GM23338 (cell line): ENCODE data around the gene SREK1IP1. TPM values are rescaled to one million over a fixed set of nuclear protein-coding genes. Genes with fewer than 3 reads are reported as not detected.

ENCODE experiments used
- ATAC-seq: fragments of 200-7000 bp; cut with Tn5 transposase; 3 replicates; pipeline ENCODE4 v1.9.1; 2020
- DNase-seq: peaks from one replicate; pipeline ENCODE4 v3.0.0-alpha.2; 2015; ENCODE audit warnings: low spot score
- H2AFZ ChIP-seq: fragments of 200-600 bp; sonication (generic); 2 replicates; pipeline ENCODE4 v1.8.0; 2016; ENCODE audit warnings: antibody characterized with exemption, mild to moderate bottlenecking, moderate library complexity
- H3F3A ChIP-seq: fragments of 200-600 bp; sonication (generic); replicated peaks from 2 replicates; pipeline ENCODE4 v1.8.0; 2017; ENCODE audit warnings: antibody characterized with exemption, mixed run types, low read depth
- H3K27ac ChIP-seq: fragments of 200-600 bp; sonication (generic); 2 replicates; pipeline ENCODE4 v1.6.1; 2016; ENCODE audit warnings: low read depth
- H3K27me3 ChIP-seq: fragments of 200-600 bp; sonication (generic); 2 replicates; pipeline ENCODE4 v1.8.0; 2016; ENCODE audit warnings: mild to moderate bottlenecking, mixed run types, moderate library complexity; ENCODE audit not compliant: insufficient read depth
- H3K36me3 ChIP-seq: fragments of 200-600 bp; sonication (generic); 2 replicates; pipeline ENCODE4 v1.8.0; 2016; ENCODE audit warnings: mild to moderate bottlenecking; ENCODE audit not compliant: insufficient read depth
- H3K4me1 ChIP-seq: fragments of 200-600 bp; sonication (generic); 2 replicates; pipeline ENCODE4 v1.8.0; 2016; ENCODE audit warnings: mild to moderate bottlenecking, moderate library complexity; ENCODE audit not compliant: insufficient read depth
- H3K4me2 ChIP-seq: fragments of 200-600 bp; sonication (generic); 2 replicates; pipeline ENCODE4 v1.7.1; 2017; ENCODE audit warnings: mixed run types
- H3K4me3 ChIP-seq: fragments of 200-600 bp; sonication (generic); 2 replicates; pipeline ENCODE4 v1.6.1; 2016; ENCODE audit warnings: mixed run types
- H3K79me2 ChIP-seq: fragments of 200-600 bp; sonication (generic); replicated peaks from 2 replicates; pipeline ENCODE4 v1.8.0; 2017; ENCODE audit warnings: mild to moderate bottlenecking; ENCODE audit not compliant: insufficient read depth
- H3K9me2 ChIP-seq: fragments of 200-600 bp; sonication (generic); 2 replicates; pipeline ENCODE4 v1.8.0; 2017; ENCODE audit not compliant: insufficient read depth
- H4K20me1 ChIP-seq: fragments of 200-600 bp; sonication (generic); replicated peaks from 2 replicates; pipeline ENCODE4 v1.8.0; 2017; ENCODE audit warnings: mild to moderate bottlenecking; ENCODE audit not compliant: insufficient read depth
- H3K27ac Mint-ChIP-seq: 2 replicates; pipeline ENCODE4 v1.8.0; 2020; ENCODE audit warnings: inconsistent platforms, mild to moderate bottlenecking, moderate library complexity, mixed read lengths
- H3K27me3 Mint-ChIP-seq: 3 replicates; pipeline ENCODE4 v1.8.0; 2022; ENCODE audit warnings: low read depth, mild to moderate bottlenecking, moderate library complexity, mixed read lengths, inconsistent platforms; ENCODE audit not compliant: insufficient read depth, poor library complexity
- H3K36me3 Mint-ChIP-seq: 3 replicates; pipeline ENCODE4 v1.8.0; 2021; ENCODE audit warnings: low read depth, mild to moderate bottlenecking, inconsistent platforms, moderate library complexity, mixed read lengths
- H3K4me1 Mint-ChIP-seq: 3 replicates; pipeline ENCODE4 v1.8.0; 2020; ENCODE audit warnings: mild to moderate bottlenecking, inconsistent platforms, mixed read lengths
- H3K4me3 Mint-ChIP-seq: 3 replicates; pipeline ENCODE4 v1.8.0; 2021; ENCODE audit warnings: moderate library complexity, mild to moderate bottlenecking, inconsistent platforms, mixed read lengths
- H3K9me3 Mint-ChIP-seq: 3 replicates; pipeline ENCODE4 v1.8.0; 2020; ENCODE audit warnings: moderate library complexity, mild to moderate bottlenecking, inconsistent platforms, mixed read lengths
- CREB1 ChIP-seq: fragments of 250-450 bp; sonication (Bioruptor Pico); IDR thresholded peaks from 2 replicates; pipeline ENCODE4 v1.5.0; 2020; ENCODE audit warnings: low read depth, mild to moderate bottlenecking, moderate library complexity
- CTCF ChIP-seq, 2 experiments: fragments of 200-600 bp in 1 of 2; sonication (generic) in 1 of 2; conservative IDR thresholded peaks; 2 replicates each; pipeline versions ENCODE4 v1.5.1 to v1.6.1; 2016 to 2017; ENCODE audit warnings: antibody characterized with exemption in 2 of 2, low read depth in 2 of 2, mild to moderate bottlenecking in 2 of 2, moderate library complexity in 1 of 2
- EZH2 ChIP-seq: fragments of 200-600 bp; sonication (generic); IDR thresholded peaks from one replicate; pipeline ENCODE4 v1.8.0; 2017; ENCODE audit warnings: antibody characterized with exemption, mild to moderate bottlenecking, low read depth; ENCODE audit not compliant: unreplicated experiment
- EZH2phosphoT487 ChIP-seq: fragments of 200-600 bp; sonication (generic); IDR thresholded peaks from one replicate; pipeline ENCODE4 v1.8.1; 2018; ENCODE audit warnings: antibody characterized with exemption; ENCODE audit not compliant: unreplicated experiment
- NANOG ChIP-seq: IDR thresholded peaks from 2 replicates; pipeline ENCODE4 v1.6.1; 2016; ENCODE audit warnings: antibody characterized with exemption, borderline replicate concordance
- POLR2AphosphoS5 ChIP-seq: IDR thresholded peaks from 2 replicates; pipeline ENCODE4 v1.6.1; 2016; ENCODE audit warnings: antibody characterized with exemption, low read depth
- REST ChIP-seq: IDR thresholded peaks from one replicate; pipeline ENCODE4 v1.6.1; 2018; ENCODE audit warnings: antibody characterized with exemption; ENCODE audit not compliant: unreplicated experiment
- ZNF114 ChIP-seq: fragments of 250-450 bp; sonication (Bioruptor Pico); IDR thresholded peaks from 2 replicates; pipeline ENCODE4 v1.5.0; 2020; ENCODE audit warnings: mild to moderate bottlenecking, moderate library complexity
- ZNF462 ChIP-seq: fragments of 250-450 bp; sonication (Bioruptor Pico); IDR thresholded peaks from 2 replicates; pipeline ENCODE4 v1.5.0; 2020; ENCODE audit warnings: mild to moderate bottlenecking, moderate library complexity
- polyA plus RNA-seq: library from polyadenylated mRNA; unstranded; fragments of >200 nt; fragmentation: Nextera tagmentation; extraction: Ambion mirVana; gene quantifications from 2 replicates; pipeline ENCODE4 v1.2.1, GENCODE V29; 2016
- total RNA-seq: library from RNA; depleted of rRNA; stranded (reverse); fragments of >200 nt; shearing (Covaris generic); gene quantifications from 2 replicates; pipeline ENCODE4 v1.2.3, GENCODE V29; 2014

The SREK1IP1 gene
- total and polyA plus RNA-seq, 2 experiments from 2014 or later, result 16.7 to 137 TPM

DNA sequence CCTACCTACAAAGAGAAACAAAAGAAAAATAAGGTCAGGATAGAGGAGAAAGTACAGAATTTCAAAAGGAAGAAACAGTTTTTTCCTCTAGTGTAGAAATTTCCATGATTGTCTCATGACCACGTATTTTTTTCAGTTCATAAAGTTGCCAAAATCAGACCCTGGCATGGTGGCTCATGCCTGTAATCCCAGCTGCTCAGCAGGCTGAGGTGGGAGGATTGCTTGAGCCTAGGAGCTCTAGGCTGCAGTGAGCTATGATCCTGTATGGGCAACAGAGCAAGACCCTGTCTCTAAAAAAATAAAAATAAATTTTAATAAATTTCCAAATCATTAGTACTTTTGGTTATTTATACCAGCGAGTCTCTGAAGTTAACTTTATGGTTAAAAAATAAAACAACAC is 38.0 kb upstream of the SREK1IP1 start:
- ATAC-seq (no peak), DNase-seq (no peak)
- no peaks in the 10 kb centered on the region for H3K9me3 Mint-ChIP-seq
- Histone ChIP-seq H3K27ac (no peak overlapping the region), H3K4me1 (no peaks in the 10 kb centered on the region), H3K4me3 (no peak overlapping the region), H4K20me1 (no peaks in the 10 kb centered on the region), H3F3A (no peaks in the 10 kb centered on the region), H3K36me3 (peaks cover 2% of the 10 kb centered on the region; the same call in 1 of the 2 replicates), H3K9me2 (no peaks in the 10 kb centered on the region), H3K4me2 (no peak overlapping the region), H3K79me2 (no peaks in the 10 kb centered on the region), H2AFZ (no peak overlapping the region), H3K27me3 (no peaks in the 10 kb centered on the region)
- no peaks in the 10 kb centered on the region for H3K36me3 Mint-ChIP-seq
- no peak for TF ChIP-seq NANOG
- TF ChIP-seq POLR2AphosphoS5, result no peak
- TF ChIP-seq REST, result no peak
- TF ChIP-seq ZNF114 (CRISPR knock-in tag), result no peak
- no peak overlapping the region for H3K27ac Mint-ChIP-seq
- H3K4me3 Mint-ChIP-seq, result no peak overlapping the region
- H3K27me3 Mint-ChIP-seq, result peaks cover 2% of the 10 kb centered on the region
- H3K4me1 Mint-ChIP-seq, result no peaks in the 10 kb centered on the region; the same call in 2 of the 3 replicates

DNA sequence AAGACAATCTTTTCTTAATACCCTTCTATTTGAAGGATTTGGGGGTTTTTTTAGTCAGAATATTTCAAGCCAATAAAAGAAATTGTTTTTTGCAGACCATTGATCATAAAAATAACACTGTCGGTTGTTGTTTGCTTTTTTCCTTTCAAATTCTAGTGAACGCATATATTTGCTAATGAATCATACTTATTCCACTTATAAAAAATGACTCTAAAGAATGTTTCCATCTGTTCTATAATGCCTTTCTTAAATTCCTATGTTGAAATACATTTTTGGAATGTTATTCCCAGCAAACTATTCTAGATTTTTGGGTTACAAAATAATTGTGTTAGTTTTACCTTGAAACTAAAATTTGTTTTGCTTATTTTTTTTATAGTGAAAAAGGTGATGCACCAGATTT is 32.4 kb upstream of the SREK1IP1 start:
- Histone ChIP-seq H3K27ac (no peak overlapping the region), H3K4me1 (peaks cover 10% of the 10 kb centered on the region), H3K36me3 (peaks cover 4% of the 10 kb centered on the region; the same call in 1 of the 2 replicates), H3F3A (no peaks in the 10 kb centered on the region), H3K4me2 (no peak overlapping the region), H3K27me3 (no peaks in the 10 kb centered on the region), H3K4me3 (no peak overlapping the region), H4K20me1 (no peaks in the 10 kb centered on the region), H2AFZ (no peak overlapping the region), H3K9me2 (no peaks in the 10 kb centered on the region), H3K79me2 (no peaks in the 10 kb centered on the region)
- Mint-ChIP-seq H3K4me1 (peaks cover 5% of the 10 kb centered on the region; the same call in 2 of the 3 replicates), H3K4me3 (no peak overlapping the region), H3K36me3 (peaks cover 6% of the 10 kb centered on the region; the same call in 2 of the 3 replicates), H3K27ac (no peak overlapping the region), H3K27me3 (no peaks in the 10 kb centered on the region), H3K9me3 (no peaks in the 10 kb centered on the region; the same call in 2 of the 3 replicates)
- no peak for DNase-seq
- no peak for ATAC-seq
- TF ChIP-seq ZNF114 (CRISPR knock-in tag) (no peak), CTCF (conservative IDR thresholded peaks at IDR 0.05; ENCODE audit: low read depth in 2 of 2) (no peak), EZH2phosphoT487 (no peak), NANOG (no peak), ZNF462 (CRISPR knock-in tag) (no peak), EZH2 (no peak), CREB1 (CRISPR knock-in tag) (no peak)
